ENCODE measurements around the gene RAC3.

DNA sequence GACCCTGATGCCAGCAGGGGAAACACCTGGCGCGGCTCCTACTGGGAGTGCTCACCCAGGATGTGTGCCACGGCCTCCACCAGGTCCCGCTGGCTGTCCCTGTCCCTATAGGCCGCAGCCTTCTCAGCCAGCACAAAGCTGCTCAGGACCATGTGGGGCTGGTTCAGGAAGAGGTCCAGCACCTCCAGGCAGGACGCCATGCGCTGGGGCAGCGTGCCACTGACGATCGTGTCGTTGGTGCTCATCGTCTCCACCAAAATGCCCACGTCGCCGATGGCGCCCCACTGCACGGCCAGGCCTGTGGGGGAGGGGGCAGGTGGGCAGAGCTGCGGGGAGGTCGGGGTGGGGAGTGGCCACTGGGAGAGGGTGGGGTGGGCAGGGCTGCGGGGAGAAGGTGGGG is 50.1 kb downstream of the RAC3 start:
- TF ChIP-seq, protein P1, sequence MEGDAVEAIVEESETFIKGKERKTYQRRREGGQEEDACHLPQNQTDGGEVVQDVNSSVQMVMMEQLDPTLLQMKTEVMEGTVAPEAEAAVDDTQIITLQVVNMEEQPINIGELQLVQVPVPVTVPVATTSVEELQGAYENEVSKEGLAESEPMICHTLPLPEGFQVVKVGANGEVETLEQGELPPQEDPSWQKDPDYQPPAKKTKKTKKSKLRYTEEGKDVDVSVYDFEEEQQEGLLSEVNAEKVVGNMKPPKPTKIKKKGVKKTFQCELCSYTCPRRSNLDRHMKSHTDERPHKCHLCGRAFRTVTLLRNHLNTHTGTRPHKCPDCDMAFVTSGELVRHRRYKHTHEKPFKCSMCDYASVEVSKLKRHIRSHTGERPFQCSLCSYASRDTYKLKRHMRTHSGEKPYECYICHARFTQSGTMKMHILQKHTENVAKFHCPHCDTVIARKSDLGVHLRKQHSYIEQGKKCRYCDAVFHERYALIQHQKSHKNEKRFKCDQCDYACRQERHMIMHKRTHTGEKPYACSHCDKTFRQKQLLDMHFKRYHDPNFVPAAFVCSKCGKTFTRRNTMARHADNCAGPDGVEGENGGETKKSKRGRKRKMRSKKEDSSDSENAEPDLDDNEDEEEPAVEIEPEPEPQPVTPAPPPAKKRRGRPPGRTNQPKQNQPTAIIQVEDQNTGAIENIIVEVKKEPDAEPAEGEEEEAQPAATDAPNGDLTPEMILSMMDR (conservative IDR thresholded peaks at IDR 0.05; ENCODE audit: low read length): no peak
- TF ChIP-seq EZH2phosphoT487 (IDR thresholded peaks at IDR 0.05; ENCODE audit: borderline replicate concordance, low read depth, low read length): no peak

All from OCI-LY7 (cell line).